Lower leg skin (tissue), 4 donors: ENCODE measurements around the gene DPM2. TPM values are rescaled to one million over a fixed set of nuclear protein-coding genes. Genes with fewer than 3 reads are reported as not detected.

ENCODE experiments used
- DNase-seq, 2 donors: peaks; one replicate each; pipeline ENCODE4 v3.0.0-alpha.2; 2019; ENCODE audit warnings: low spot score in 2 of 2
- H3K4me3 ChIP-seq: fragments of 200-600 bp; sonication (generic); 2 replicates; pipeline ENCODE4 v1.5.1; 2017; ENCODE audit warnings: mild to moderate bottlenecking, low read depth; ENCODE audit not compliant: poor library complexity, severe bottlenecking
- CTCF ChIP-seq, 3 donors: fragments of 450-650 bp; IDR thresholded peaks; one replicate each; pipeline ENCODE4 v1.5.1; 2016; ENCODE audit warnings: antibody characterized with exemption in 3 of 3, mild to moderate bottlenecking in 3 of 3, moderate library complexity in 2 of 3
- POLR2A ChIP-seq, 2 donors: fragments of 450-650 bp; IDR thresholded peaks; one replicate each; pipeline ENCODE4 v1.6.1; 2016 to 2017; ENCODE audit warnings: antibody characterized with exemption in 2 of 2, mild to moderate bottlenecking in 1 of 2, moderate library complexity in 1 of 2
- WGBS, 2 donors: methylation state at CpG; one replicate each; pipeline ENCODE4 v1.1.5; 2018; 5-methylcytosine and 5-hydroxymethylcytosine counted together
- intact Hi-C: fragments of 100-400 bp; cut with DNase I; formaldehyde crosslinking; loops from one replicate; pipeline ENCODE4 v1.15.0; 2023; ENCODE audit warnings: low total_unique reads
- total RNA-seq, 4 donors: library from RNA; depleted of rRNA; stranded (reverse); fragments of >200 nt; gene quantifications; one replicate each; pipeline ENCODE4 v1.1.0, GENCODE V29; 2016

Gene DPM2
- total RNA-seq, 4 donors from 2014 or later = 11.9 to 21.1 (median 15.8) TPM

DNA sequence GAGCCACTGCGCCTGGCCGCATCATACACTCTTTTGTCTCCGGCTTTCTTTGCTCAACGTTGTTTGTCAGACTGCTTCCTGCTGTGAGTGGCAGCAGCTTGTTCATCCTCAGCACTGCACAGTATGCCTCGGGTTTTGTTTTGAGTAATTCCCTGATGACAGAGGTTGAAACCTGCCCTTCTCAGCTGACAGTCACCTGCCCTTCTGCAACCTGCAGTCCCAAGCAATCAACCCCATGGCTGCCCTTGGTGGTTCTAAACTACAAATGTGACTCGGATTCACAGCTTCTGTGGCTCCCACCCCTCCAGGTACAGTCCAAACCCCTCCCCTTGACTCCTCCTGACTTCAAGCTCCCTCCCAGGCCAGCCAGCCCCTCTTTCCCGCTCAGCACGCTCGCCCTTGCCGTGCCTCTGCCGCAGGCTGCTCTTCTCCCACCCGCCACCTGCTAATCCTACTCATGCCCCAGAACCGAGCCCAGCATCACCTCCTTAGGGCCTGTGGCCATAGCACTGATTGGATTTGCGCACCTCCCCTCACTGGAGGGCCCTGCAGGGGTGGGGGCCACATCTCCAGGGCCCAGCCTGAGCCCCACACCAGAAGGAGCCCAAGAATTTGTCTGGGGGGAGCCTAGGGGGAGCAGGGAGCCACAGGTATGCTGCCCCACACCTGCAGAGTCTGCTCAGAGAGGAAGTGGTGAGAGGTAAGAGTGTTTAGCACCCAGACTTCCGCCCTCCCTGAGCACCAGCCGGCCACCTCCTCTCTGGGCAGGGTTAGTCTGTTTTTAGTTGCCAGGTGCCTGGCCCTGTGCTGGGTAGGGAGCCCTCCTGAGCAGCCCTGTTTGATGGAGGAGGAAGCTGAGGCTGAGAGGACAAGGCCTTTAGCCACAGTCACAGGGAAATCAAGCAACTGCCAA, 33.0 kb upstream of the DPM2 start:
- DNase-seq = peak in 1 of 2 donors; percentile 44
- 46 to 60% methylated on average over 16 of the region's 16 CpGs for WGBS, 2 donors
- H3K4me3 ChIP-seq = no peak overlapping the region
- TF ChIP-seq POLR2A (IDR thresholded peaks at IDR 0.05) = no peak
- TF ChIP-seq CTCF (IDR thresholded peaks at IDR 0.05) = no peak
- intact Hi-C loops = no loop called here

DNA sequence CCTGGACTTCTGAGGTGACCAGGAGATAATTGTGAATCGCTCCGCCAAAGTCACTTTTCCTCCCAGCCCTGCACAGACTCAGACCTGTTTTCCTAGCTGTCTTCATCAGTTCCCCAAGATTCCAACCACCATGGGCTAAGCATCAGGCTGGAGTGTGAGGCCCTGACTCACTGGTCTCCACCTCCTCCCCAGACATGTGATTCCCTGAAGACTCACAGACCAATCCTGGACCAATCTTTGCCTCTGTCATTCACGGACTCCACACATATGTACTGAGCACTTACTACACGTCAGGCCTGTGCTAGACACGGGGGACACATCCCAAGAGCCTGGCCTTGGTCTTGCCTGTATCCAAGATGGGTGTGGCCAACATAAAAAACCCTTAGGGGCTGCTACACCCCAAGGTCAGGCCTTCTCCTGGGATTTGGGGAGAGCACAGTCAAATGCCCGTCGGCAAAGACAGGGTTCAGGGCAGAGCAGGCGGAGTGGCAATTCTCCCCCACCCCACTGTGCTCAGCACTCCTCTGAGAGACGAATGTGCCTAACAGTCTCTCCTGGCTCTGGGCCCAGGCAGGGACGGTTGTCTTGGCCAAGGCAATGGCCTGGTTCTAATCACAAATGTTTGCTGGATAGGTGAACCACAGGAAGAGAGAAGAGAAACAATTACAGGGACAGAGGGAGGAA, 31.2 kb upstream of the DPM2 start:
- no peak overlapping the region for H3K4me3 ChIP-seq
- intact Hi-C loops = no loop called here
- TF ChIP-seq CTCF (IDR thresholded peaks at IDR 0.05) (no peak), POLR2A (IDR thresholded peaks at IDR 0.05) (no peak)
- WGBS, 2 donors = 27 to 41% methylated on average over 10 of the region's 10 CpGs
- peak in 1 of 2 donors; percentile 79 for DNase-seq

DNA sequence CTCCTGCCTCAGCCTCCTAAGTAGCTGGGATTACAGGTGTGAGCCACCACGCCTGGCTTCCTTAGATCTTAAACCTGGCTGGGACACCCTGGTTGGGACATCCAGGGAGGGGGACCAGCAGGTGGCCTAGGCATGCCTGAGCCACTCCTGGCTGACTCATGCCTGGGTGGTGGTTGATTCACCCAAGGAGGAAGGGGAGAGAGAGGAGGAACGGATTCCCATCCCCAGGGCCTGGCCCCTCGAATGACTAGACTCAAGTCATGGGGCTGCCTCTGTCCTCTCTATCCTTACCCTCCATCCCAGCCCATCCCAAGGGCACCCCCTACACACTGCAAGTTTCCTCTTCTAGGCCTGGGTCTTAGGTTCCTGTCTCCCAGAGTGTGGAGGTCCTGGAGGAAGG, 30.4 kb upstream of the DPM2 start:
- no peak for DNase-seq
- WGBS, 2 donors = 52 to 56% methylated on average over 3 of the region's 3 CpGs
- TF ChIP-seq CTCF (IDR thresholded peaks at IDR 0.05) = no peak
- TF ChIP-seq POLR2A (IDR thresholded peaks at IDR 0.05) = no peak
- intact Hi-C loops = no loop called here
- no peak overlapping the region for H3K4me3 ChIP-seq

GRCh38 chr9:127967151-127967809, 29.6 kb upstream of the DPM2 start:
- intact Hi-C loops = no loop called here
- TF ChIP-seq CTCF (IDR thresholded peaks at IDR 0.05) (no peak), POLR2A (IDR thresholded peaks at IDR 0.05) (no peak)
- WGBS, 2 donors = 54 to 70% methylated on average over 6 to 8 of the region's 9 CpGs
- H3K4me3 ChIP-seq = no peak overlapping the region
- no peak for DNase-seq

- TF ChIP-seq CTCF (IDR thresholded peaks at IDR 0.05) (no peak), POLR2A (IDR thresholded peaks at IDR 0.05) (no peak)
- no peak overlapping the region for H3K4me3 ChIP-seq
- no peak for DNase-seq
- 46 to 53% methylated on average over 8 of the region's 8 CpGs for WGBS, 2 donors
- intact Hi-C loops = no loop called here
Measured at GRCh38 chr9:127966416-127967150, 28.9 kb upstream of the DPM2 start.
